ENCODE measurements around the gene SAV1. TPM values are rescaled to one million over a fixed set of nuclear protein-coding genes. Genes with fewer than 3 reads are reported as not detected.
"Not testable (repeated sequence)": the region's sequence is repeated elsewhere in the genome, so short reads cannot be mapped to it uniquely, and the experiment has no call there.

SAV1 gene
- total RNA-seq, 2 experiments from 2014 or later: 7.9 to 8.8 TPM

DNA sequence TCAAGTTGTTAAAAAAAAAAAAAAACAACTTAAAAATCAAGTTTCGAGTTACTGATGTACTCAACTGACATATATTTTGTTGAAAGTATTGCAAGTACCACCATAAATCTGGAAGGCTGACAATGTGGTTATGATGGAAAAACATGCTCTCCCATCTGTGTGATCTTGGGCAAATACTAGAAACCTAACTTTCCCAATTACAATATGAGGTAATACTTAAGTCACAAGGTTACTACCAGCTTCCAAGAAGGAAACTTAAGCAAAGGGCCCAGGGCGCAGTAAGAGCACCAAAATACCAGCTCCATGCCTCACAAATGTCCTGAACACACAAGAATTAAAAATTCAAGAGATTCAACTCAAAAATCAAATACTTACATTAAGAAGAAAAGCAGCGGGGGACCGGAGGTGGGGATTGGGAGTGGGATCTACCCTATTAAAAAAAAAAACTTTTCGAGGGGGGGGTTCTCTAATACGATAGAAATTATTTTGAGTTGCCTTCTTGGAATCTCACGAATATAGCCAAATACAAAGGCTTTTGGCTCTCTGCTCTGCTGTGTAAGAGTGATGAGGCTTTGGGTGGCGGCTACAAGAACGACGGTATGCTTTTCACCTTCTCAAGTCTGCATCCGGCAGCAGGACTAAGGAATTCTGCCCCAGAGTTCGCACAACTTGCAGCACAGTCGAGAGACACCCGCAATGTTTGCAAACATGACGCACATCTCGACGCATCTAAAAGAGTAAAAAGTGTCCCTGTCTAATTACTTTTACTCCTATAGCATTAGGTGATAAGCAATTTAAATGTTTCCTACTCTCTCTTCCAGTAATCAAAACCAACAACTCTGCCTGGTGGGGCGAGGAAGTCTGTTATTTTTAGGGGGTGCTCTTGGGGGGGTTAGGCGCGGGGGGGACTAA is 1.1 kb downstream of the SAV1 start:
- peaks cover 15% of the 10 kb centered on the region for H3K36me3 Mint-ChIP-seq (ENCODE audit: low read depth)
- CTCF ChIA-PET: interaction anchor here (0.9 to 1.3 kb wide), 2 partner anchors 52 to 110 kb away, joined by 3 read pairs; no protein-coding TSS in a partner anchor
- intact Hi-C loops (cut with DNase I, micrococcal nuclease): no loop called here
- no peaks in the 10 kb centered on the region for H3K27me3 Mint-ChIP-seq
- peak overlapping the region; percentile 71 for H3K4me3 ChIP-seq (ENCODE audit: low read length)
- DNase-seq (peak in 12 of 14 experiments; percentile 14 to 71 (median 32)), ATAC-seq (ENCODE audit: poor library complexity) (peak; percentile 84)
- H3K4me1 ChIP-seq (ENCODE audit: insufficient read depth, low read length): peaks cover 13% of the 10 kb centered on the region
- no peaks in the 10 kb centered on the region for H3K27me3 ChIP-seq (ENCODE audit: control insufficient read depth in 1 of 2, insufficient read depth in 2 of 2, low read length in 2 of 2)
- H3K9me3 ChIP-seq (ENCODE audit: control insufficient read depth in 1 of 2, insufficient read depth in 1 of 2, low read length in 2 of 2): no peaks in the 10 kb centered on the region
- peaks cover 2% of the 10 kb centered on the region for H3K36me3 ChIP-seq (ENCODE audit: insufficient read depth, low read length)
- POLR2A ChIA-PET: interaction anchor here (0.7 kb wide), 1 partner anchor 43 kb away, joined by 3 read pairs; no protein-coding TSS in a partner anchor
- no peak overlapping the region for H3K27ac ChIP-seq (ENCODE audit: low read depth in 1 of 2, low read length in 2 of 2)
- TF ChIP-seq, protein P1, sequence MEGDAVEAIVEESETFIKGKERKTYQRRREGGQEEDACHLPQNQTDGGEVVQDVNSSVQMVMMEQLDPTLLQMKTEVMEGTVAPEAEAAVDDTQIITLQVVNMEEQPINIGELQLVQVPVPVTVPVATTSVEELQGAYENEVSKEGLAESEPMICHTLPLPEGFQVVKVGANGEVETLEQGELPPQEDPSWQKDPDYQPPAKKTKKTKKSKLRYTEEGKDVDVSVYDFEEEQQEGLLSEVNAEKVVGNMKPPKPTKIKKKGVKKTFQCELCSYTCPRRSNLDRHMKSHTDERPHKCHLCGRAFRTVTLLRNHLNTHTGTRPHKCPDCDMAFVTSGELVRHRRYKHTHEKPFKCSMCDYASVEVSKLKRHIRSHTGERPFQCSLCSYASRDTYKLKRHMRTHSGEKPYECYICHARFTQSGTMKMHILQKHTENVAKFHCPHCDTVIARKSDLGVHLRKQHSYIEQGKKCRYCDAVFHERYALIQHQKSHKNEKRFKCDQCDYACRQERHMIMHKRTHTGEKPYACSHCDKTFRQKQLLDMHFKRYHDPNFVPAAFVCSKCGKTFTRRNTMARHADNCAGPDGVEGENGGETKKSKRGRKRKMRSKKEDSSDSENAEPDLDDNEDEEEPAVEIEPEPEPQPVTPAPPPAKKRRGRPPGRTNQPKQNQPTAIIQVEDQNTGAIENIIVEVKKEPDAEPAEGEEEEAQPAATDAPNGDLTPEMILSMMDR (IDR thresholded peaks at IDR 0.05): no peak
- H3K9me3 Mint-ChIP-seq: no peaks in the 10 kb centered on the region
- peak overlapping the region; percentile 96 for H3K4me3 Mint-ChIP-seq
- H3K27ac Mint-ChIP-seq: peak overlapping the region; percentile 87
- H3K4me1 Mint-ChIP-seq (ENCODE audit: low read depth): peaks cover 15% of the 10 kb centered on the region

DNA sequence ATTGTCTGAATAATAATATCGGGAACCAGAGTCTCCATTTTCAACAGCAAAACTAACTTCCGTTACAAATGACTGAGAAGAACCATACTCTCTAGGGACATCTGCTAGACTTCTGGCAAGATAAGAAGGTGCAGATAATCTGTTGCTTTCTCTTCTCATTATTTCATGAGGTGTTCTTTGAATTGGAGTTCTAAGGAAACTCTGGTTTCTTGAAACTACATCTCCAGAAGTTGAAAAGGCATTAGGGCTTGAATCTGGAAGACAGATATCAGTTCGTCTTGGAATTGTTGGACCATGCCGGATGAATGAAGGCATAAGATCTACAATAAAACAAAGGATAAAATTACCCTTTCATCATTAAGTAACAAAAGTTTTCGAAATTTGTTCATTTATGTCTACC is 2.8 kb downstream of the SAV1 start:
- intact Hi-C loops (cut with DNase I, micrococcal nuclease); DNase-seq; H3K36me3 ChIP-seq (ENCODE audit: insufficient read depth, low read length); H3K4me3 ChIP-seq (ENCODE audit: low read length); H3K9me3 Mint-ChIP-seq; H3K27me3 ChIP-seq (ENCODE audit: control insufficient read depth in 1 of 2, insufficient read depth in 2 of 2, low read length in 2 of 2); H3K27ac Mint-ChIP-seq; CTCF ChIA-PET; H3K27me3 Mint-ChIP-seq; POLR2A ChIA-PET; H3K9me3 ChIP-seq (ENCODE audit: control insufficient read depth in 1 of 2, insufficient read depth in 1 of 2, low read length in 2 of 2); ATAC-seq (ENCODE audit: poor library complexity); H3K27ac ChIP-seq (ENCODE audit: low read depth in 1 of 2, low read length in 2 of 2); H3K4me3 Mint-ChIP-seq: not testable (repeated sequence)
- Mint-ChIP-seq H3K4me1 (ENCODE audit: low read depth) (peaks cover 15% of the 10 kb centered on the region), H3K36me3 (ENCODE audit: low read depth) (peaks cover 24% of the 10 kb centered on the region)
- H3K4me1 ChIP-seq (ENCODE audit: insufficient read depth, low read length): peaks cover 13% of the 10 kb centered on the region

DNA sequence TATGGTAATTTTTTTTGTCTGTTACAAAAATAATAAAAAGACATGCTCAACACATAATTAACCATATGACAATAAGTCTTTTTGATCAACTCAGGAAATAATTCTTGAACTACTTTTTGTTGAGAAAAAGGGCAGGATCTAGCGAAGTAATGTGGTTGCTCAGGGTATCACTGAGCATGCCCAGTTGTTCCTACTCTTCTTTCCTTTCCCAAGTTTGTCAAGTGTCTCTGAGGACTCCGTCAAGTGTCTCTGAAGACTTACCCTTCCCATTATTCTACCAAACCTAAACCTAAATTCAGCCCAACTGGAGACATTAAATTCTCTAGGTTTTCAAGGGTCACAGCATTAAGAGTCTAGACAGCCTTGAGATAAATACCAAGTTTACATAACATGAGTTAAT is 3.5 kb downstream of the SAV1 start:
- intact Hi-C loops (cut with DNase I, micrococcal nuclease); H3K27ac ChIP-seq (ENCODE audit: low read depth in 1 of 2, low read length in 2 of 2); H3K9me3 ChIP-seq (ENCODE audit: control insufficient read depth in 1 of 2, insufficient read depth in 1 of 2, low read length in 2 of 2); H3K4me3 Mint-ChIP-seq; H3K27me3 Mint-ChIP-seq; H3K9me3 Mint-ChIP-seq; H3K27ac Mint-ChIP-seq; H3K36me3 ChIP-seq (ENCODE audit: insufficient read depth, low read length); DNase-seq; ATAC-seq (ENCODE audit: poor library complexity); H3K4me3 ChIP-seq (ENCODE audit: low read length); CTCF ChIA-PET; POLR2A ChIA-PET; H3K27me3 ChIP-seq (ENCODE audit: control insufficient read depth in 1 of 2, insufficient read depth in 2 of 2, low read length in 2 of 2): not testable (repeated sequence)
- Mint-ChIP-seq H3K4me1 (ENCODE audit: low read depth) (peaks cover 15% of the 10 kb centered on the region), H3K36me3 (ENCODE audit: low read depth) (peaks cover 24% of the 10 kb centered on the region)
- H3K4me1 ChIP-seq (ENCODE audit: insufficient read depth, low read length): peaks cover 13% of the 10 kb centered on the region

DNA sequence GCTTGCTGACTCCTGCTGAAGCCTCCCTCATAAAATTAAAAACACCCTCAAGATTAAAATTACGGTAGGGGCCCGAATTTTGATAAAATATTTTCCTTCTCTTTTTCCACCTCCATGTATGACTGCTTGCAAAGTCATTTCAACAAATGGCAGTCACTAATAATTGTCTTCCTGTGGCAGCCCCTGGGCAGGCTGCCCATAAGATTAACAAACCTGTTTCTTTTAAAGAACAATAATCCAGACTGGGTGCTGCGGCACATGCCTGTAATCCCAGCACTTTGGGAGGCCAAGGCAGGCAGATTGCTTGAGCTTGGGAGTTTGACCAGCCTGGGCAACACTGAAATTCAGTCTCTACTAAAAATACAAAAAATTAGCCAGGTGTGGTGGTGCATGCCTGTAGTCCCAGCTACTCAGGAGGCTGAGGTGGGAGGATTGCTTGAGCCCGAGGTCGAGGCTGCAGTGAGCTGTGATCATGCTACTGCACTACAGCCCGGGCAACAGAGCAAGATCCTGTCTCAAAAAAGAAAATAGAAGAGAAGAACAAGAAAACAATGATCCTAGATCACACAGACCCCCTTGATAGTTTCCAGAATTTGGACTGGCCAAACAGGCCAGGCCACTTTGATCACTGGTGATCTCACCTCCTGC is 8.7 kb downstream of the SAV1 start:
- Mint-ChIP-seq H3K9me3 (no peaks in the 10 kb centered on the region), H3K36me3 (ENCODE audit: low read depth) (peaks cover 15% of the 10 kb centered on the region), H3K27me3 (no peaks in the 10 kb centered on the region), H3K4me3 (no peak overlapping the region), H3K27ac (no peak overlapping the region), H3K4me1 (ENCODE audit: low read depth) (peaks cover 2% of the 10 kb centered on the region)
- Histone ChIP-seq H3K27ac (ENCODE audit: low read depth in 1 of 2, low read length in 2 of 2) (no peak overlapping the region), H3K4me1 (ENCODE audit: insufficient read depth, low read length) (no peaks in the 10 kb centered on the region), H3K4me3 (ENCODE audit: low read length) (no peak overlapping the region), H3K27me3 (ENCODE audit: control insufficient read depth in 1 of 2, insufficient read depth in 2 of 2, low read length in 2 of 2) (no peaks in the 10 kb centered on the region), H3K36me3 (ENCODE audit: insufficient read depth, low read length) (no peaks in the 10 kb centered on the region), H3K9me3 (ENCODE audit: control insufficient read depth in 1 of 2, insufficient read depth in 1 of 2, low read length in 2 of 2) (no peaks in the 10 kb centered on the region)
- CTCF ChIA-PET: no interaction called here
- TF ChIP-seq, protein P1 (IDR thresholded peaks at IDR 0.05): no peak
- ATAC-seq (ENCODE audit: poor library complexity) (no peak), DNase-seq (no peak)
- POLR2A ChIA-PET: no interaction called here
- intact Hi-C loops (cut with DNase I, micrococcal nuclease): no loop called here
